ENCODE data around the gene HMGN2. TPM values are rescaled to one million over a fixed set of nuclear protein-coding genes. Genes with fewer than 3 reads are reported as not detected.

Gene HMGN2
- total RNA-seq, 4 donors from 2014 or later = 46.1 to 489 (median 201) TPM

DNA sequence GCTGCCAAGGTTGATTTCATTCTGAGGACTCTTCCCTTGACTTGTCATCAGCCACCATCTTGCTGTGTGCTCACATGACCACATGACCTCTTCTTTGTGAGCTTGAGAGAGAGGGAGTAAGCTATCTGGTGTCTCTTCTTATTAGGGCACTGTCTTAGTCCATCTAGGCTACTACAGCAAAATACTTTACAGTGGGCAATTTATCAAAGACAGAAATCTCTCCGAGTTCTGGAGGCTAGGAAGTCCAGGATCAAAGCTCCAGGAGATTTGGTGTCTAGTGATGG, 45.5 kb downstream of the HMGN2 start:
- intact Hi-C loops (cut with DNase I; ENCODE audit: low total_unique reads) = no loop called here
- H3K36me3 ChIP-seq = no peaks in the 10 kb centered on the region
- no peak overlapping the region for H3K27ac ChIP-seq
- H3K9me3 ChIP-seq = no peaks in the 10 kb centered on the region
- no peaks in the 10 kb centered on the region for H3K4me1 ChIP-seq
- no peaks in the 10 kb centered on the region for H3K27me3 ChIP-seq
- no peak overlapping the region for H3K4me3 ChIP-seq
- TF ChIP-seq POLR2A (IDR thresholded peaks at IDR 0.05) = no peak
- TF ChIP-seq, protein P1, sequence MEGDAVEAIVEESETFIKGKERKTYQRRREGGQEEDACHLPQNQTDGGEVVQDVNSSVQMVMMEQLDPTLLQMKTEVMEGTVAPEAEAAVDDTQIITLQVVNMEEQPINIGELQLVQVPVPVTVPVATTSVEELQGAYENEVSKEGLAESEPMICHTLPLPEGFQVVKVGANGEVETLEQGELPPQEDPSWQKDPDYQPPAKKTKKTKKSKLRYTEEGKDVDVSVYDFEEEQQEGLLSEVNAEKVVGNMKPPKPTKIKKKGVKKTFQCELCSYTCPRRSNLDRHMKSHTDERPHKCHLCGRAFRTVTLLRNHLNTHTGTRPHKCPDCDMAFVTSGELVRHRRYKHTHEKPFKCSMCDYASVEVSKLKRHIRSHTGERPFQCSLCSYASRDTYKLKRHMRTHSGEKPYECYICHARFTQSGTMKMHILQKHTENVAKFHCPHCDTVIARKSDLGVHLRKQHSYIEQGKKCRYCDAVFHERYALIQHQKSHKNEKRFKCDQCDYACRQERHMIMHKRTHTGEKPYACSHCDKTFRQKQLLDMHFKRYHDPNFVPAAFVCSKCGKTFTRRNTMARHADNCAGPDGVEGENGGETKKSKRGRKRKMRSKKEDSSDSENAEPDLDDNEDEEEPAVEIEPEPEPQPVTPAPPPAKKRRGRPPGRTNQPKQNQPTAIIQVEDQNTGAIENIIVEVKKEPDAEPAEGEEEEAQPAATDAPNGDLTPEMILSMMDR (IDR thresholded peaks at IDR 0.05) = no peak
- DNase-seq = no peak

DNA sequence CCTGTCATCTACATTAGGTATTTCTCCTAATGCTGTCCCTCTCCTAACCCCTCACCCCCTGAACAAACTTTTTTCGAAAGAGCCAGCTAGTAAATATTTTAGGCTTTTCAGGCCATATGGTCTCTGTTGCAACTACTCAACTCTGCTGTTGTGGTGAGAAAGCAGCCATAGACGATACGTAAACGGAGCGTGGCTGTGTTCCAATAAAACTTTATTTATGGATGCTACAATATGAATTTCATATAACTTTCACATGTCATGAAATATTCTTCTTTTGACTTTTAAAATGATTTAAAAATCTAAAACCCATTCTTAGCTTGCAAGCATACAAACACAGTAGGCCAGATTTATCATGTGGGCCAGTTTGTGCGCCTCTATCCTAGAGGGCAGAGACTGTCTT, 46.1 kb downstream of the HMGN2 start:
- Histone ChIP-seq H3K27me3 (no peaks in the 10 kb centered on the region), H3K27ac (no peak overlapping the region), H3K9me3 (no peaks in the 10 kb centered on the region), H3K4me3 (no peak overlapping the region), H3K4me1 (no peaks in the 10 kb centered on the region), H3K36me3 (no peaks in the 10 kb centered on the region)
- TF ChIP-seq, protein P1 (IDR thresholded peaks at IDR 0.05) = no peak
- no peak for TF ChIP-seq POLR2A (IDR thresholded peaks at IDR 0.05)
- intact Hi-C loops (cut with DNase I; ENCODE audit: low total_unique reads) = no loop called here
- no peak for DNase-seq

- TF ChIP-seq POLR2A (IDR thresholded peaks at IDR 0.05) = no peak
- TF ChIP-seq, protein P1 (IDR thresholded peaks at IDR 0.05) = no peak
- Histone ChIP-seq H3K36me3 (no peaks in the 10 kb centered on the region), H3K9me3 (no peaks in the 10 kb centered on the region), H3K27ac (no peak overlapping the region), H3K4me3 (no peak overlapping the region), H3K4me1 (no peaks in the 10 kb centered on the region), H3K27me3 (peaks cover 0 to 4% of the 10 kb centered on the region in 2 donors)
- DNase-seq = no peak
- intact Hi-C loops (cut with DNase I; ENCODE audit: low total_unique reads) = no loop called here
Measured at GRCh38 chr1:26520339-26520738, 48.1 kb downstream of the HMGN2 start.

DNA sequence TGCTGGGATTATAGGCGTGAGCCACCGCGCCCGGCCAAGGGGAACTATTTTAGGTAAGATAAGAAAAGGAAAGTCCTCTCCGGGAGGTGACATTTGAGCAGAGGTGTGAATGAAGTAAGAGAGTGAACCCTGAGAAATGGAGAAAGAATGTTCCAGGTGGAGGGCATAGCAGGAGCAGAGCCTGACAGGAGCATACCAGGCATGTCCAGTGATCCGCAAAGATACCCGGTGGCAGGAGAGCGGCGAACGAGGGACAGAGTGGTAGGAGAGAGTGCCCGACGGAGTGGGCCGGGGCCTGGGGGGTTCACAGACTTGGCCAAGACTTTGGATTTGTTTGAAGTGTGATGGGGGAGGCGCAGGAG, 49.4 kb downstream of the HMGN2 start:
- no peak for DNase-seq
- Histone ChIP-seq H3K4me1 (no peaks in the 10 kb centered on the region), H3K9me3 (no peaks in the 10 kb centered on the region), H3K27ac (no peak overlapping the region), H3K4me3 (no peak overlapping the region), H3K36me3 (no peaks in the 10 kb centered on the region), H3K27me3 (peaks cover 0 to 4% of the 10 kb centered on the region in 2 donors)
- TF ChIP-seq POLR2A (IDR thresholded peaks at IDR 0.05) = no peak
- TF ChIP-seq, protein P1 (IDR thresholded peaks at IDR 0.05) = no peak
- intact Hi-C loops (cut with DNase I; ENCODE audit: low total_unique reads) = no loop called here

GRCh38 chr1:26522073-26522472, 49.8 kb downstream of the HMGN2 start:
- no peak for DNase-seq
- Histone ChIP-seq H3K27ac (no peak overlapping the region), H3K9me3 (no peaks in the 10 kb centered on the region), H3K4me3 (no peak overlapping the region), H3K36me3 (no peaks in the 10 kb centered on the region), H3K27me3 (peaks cover 0 to 4% of the 10 kb centered on the region in 2 donors), H3K4me1 (no peaks in the 10 kb centered on the region)
- TF ChIP-seq POLR2A (IDR thresholded peaks at IDR 0.05) = no peak
- TF ChIP-seq, protein P1 (IDR thresholded peaks at IDR 0.05) = no peak
- intact Hi-C loops (cut with DNase I; ENCODE audit: low total_unique reads) = no loop called here

Measured in uterus (tissue), 4 donors.